Fibroblast of the aortic adventitia (primary cell): ENCODE data around the gene ACTN1. TPM values are rescaled to one million over a fixed set of nuclear protein-coding genes. Genes with fewer than 3 reads are reported as not detected.

ENCODE experiments used
- DNase-seq: peaks from one replicate; pipeline ENCODE4 v3.0.0-alpha.2; 2010; ENCODE audit warnings: low read depth
- H3K4me3 ChIP-seq: 2 replicates; pipeline ENCODE4 v1.5.1; 2011; ENCODE audit warnings: low read depth, mild to moderate bottlenecking, control low read depth, low read length, moderate library complexity
- total RNA-seq: library from RNA; depleted of rRNA; stranded (reverse); fragments of >200 nt; gene quantifications from 2 replicates; pipeline ENCODE4 v1.2.3, GENCODE V29; 2012; ENCODE audit warnings: low replicate concordance
- TF ChIP-seq, protein P1 (sequence below): IDR thresholded peaks from 2 replicates; pipeline ENCODE4 v1.5.1; 2011; ENCODE audit warnings: mild to moderate bottlenecking, low read length, control low read depth, inconsistent platforms; ENCODE audit not compliant: insufficient read depth

The ACTN1 gene
- total RNA-seq, 1 donor, result 114 TPM

DNA sequence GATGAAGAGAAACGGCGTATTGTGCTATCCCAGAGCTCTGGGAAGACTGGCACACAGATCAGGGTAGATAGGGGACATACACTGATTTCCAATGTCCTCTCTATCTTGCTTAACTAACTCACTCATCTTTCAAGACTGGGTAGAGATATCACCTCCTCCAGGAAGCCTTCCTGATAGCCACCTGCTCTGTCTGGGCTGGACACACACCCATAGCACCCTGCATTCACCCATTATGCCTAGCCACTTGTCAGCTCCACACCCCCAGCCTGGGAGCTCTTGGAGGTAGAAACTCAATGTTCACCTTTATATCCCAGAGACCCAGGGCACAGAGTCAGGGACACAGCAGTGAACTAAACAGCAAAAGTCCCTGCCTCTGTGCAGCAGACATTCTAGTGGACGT lies 52.0 kb downstream of the ACTN1 start:
- TF ChIP-seq, protein P1, sequence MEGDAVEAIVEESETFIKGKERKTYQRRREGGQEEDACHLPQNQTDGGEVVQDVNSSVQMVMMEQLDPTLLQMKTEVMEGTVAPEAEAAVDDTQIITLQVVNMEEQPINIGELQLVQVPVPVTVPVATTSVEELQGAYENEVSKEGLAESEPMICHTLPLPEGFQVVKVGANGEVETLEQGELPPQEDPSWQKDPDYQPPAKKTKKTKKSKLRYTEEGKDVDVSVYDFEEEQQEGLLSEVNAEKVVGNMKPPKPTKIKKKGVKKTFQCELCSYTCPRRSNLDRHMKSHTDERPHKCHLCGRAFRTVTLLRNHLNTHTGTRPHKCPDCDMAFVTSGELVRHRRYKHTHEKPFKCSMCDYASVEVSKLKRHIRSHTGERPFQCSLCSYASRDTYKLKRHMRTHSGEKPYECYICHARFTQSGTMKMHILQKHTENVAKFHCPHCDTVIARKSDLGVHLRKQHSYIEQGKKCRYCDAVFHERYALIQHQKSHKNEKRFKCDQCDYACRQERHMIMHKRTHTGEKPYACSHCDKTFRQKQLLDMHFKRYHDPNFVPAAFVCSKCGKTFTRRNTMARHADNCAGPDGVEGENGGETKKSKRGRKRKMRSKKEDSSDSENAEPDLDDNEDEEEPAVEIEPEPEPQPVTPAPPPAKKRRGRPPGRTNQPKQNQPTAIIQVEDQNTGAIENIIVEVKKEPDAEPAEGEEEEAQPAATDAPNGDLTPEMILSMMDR, result no peak
- H3K4me3 ChIP-seq, result no peak overlapping the region
- no peak for DNase-seq

DNA sequence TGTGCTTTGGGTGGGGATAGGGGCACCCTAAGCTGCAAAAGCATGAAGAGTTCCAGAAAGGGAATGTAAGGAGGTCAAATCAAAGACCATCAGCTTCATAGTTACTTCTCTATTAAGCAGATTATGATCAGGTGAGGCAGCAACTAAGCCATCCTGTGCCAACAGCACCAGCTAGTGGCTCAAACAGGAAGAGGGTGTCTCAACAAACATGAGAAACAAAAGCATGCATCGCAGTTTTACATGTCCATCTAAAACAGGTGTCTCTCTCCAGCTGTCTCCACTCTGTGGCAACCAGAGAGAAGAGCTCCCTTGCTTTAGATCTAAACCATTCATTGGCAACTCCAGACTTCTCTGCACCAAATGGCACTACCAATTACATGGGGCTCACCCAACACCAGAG lies 52.9 kb downstream of the ACTN1 start:
- TF ChIP-seq, protein P1, result peak; percentile 30
- DNase-seq, result no peak
- H3K4me3 ChIP-seq, result no peak overlapping the region

DNA sequence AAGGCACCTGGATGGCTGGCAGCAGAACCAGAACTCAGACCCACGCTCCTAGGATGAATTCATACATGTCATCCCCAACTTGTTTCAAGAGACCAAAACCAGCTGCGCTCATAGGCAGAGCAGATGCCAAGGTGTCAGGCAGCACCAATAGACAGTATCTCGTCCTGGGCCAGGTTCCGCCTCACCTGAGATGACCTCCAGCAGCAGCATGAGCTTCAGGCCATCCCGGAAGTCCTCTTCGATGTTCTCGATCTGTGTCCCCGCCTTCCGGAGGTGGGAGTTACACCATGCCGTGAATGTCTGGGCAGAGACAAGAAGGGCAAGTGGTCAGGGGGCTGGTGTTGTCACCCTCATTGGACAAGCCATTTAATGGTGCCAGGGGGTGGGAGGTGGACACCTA lies 53.7 kb downstream of the ACTN1 start:
- H3K4me3 ChIP-seq, result no peak overlapping the region
- no peak for DNase-seq
- TF ChIP-seq, protein P1, result no peak

DNA sequence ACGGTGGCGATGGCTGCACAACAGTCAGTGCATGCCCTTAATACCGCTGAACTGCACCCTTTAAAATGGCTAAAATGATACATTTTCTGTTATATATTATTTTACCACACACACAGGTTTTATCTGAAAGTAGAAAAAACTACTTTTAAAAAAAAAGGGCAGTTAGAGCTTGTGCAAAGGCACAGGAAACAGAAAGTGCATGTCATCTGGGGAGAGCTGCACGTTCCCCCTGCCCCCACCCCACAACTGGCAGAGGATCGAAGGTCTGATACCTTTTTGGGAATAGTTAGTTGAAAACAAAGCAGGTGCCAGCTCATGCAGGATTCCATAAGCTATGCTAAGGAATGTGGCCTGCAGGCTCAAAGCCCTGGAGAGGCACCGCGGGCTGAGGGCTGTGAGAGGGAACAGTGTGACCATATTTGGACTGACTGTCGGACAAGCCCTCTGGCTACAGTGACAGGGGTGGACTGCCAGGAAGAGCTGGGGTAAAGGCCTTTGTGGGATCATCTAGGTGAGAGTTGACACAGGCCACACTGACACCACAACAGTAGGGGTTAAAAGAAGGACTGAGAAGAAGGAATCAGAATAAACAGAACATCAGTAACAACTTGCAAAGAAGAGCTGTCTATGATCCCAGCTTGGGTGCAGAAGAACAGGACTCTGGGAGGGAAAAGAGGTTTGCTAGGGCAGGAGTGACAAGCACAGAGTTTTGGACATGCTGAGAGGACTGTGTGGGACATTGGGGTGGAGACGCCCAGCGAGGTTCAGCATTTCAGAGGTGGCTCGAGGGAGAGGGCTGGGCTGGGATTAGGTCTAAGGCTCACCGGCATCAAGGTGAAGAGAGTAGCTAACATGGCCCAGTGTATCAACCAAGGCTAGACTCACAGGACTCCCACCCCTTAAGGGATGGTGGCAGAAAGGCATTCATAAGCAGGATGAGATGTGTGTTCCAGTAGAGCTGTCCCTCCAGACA lies 54.6 kb downstream of the ACTN1 start:
- H3K4me3 ChIP-seq, result no peak overlapping the region
- DNase-seq, result no peak
- TF ChIP-seq, protein P1, result no peak

DNA sequence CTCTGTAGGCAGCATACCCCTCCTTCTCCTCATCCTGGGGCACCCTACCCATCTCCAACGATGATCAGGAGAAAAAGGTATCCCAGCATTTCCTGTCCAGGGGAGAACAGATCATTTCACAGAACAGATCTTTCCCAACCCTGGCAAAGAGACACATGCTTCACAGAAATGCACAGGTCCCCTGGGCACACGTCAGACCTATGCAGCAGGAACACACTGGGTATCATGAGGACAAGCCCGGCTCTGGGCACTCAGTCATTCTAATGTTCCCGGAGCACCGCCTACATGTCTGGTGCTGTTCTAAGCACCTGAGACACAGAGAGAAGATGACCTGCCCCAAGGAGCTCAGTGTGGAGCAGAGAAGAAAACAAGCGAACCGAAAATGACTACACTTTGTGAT lies 56.2 kb downstream of the ACTN1 start:
- TF ChIP-seq, protein P1, result no peak
- DNase-seq, result no peak
- H3K4me3 ChIP-seq, result no peak overlapping the region

- TF ChIP-seq, protein P1, result no peak
- H3K4me3 ChIP-seq, result no peak overlapping the region
- DNase-seq, result no peak
These were observed 56.9 kb downstream of the ACTN1 start for GRCh38 chr14:68922201-68922621.
